ENCODE results near the gene CHML. TPM values are rescaled to one million over a fixed set of nuclear protein-coding genes. Genes with fewer than 3 reads are reported as not detected.

The CHML gene
- total RNA-seq, 1 donor from 2014 or later = 8.2 TPM

- intact Hi-C loops (cut with micrococcal nuclease) = no loop called here
- H3K4me1 ChIP-seq = no peaks in the 10 kb centered on the region
- TF ChIP-seq, protein P1, sequence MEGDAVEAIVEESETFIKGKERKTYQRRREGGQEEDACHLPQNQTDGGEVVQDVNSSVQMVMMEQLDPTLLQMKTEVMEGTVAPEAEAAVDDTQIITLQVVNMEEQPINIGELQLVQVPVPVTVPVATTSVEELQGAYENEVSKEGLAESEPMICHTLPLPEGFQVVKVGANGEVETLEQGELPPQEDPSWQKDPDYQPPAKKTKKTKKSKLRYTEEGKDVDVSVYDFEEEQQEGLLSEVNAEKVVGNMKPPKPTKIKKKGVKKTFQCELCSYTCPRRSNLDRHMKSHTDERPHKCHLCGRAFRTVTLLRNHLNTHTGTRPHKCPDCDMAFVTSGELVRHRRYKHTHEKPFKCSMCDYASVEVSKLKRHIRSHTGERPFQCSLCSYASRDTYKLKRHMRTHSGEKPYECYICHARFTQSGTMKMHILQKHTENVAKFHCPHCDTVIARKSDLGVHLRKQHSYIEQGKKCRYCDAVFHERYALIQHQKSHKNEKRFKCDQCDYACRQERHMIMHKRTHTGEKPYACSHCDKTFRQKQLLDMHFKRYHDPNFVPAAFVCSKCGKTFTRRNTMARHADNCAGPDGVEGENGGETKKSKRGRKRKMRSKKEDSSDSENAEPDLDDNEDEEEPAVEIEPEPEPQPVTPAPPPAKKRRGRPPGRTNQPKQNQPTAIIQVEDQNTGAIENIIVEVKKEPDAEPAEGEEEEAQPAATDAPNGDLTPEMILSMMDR (IDR thresholded peaks at IDR 0.05; ENCODE audit: borderline replicate concordance) = no peak
- H3K36me3 ChIP-seq = peaks cover 7% of the 10 kb centered on the region
- no peaks in the 10 kb centered on the region for H3K9me3 ChIP-seq (replicated peaks)
- H3K27ac ChIP-seq (replicated peaks) = no peak overlapping the region
- no peak for DNase-seq
- H3K27me3 ChIP-seq (ENCODE audit: low read depth) = no peaks in the 10 kb centered on the region
- no peak overlapping the region for H3K4me3 ChIP-seq
These were observed 49.5 kb downstream of the CHML start for GRCh38 chr1:241590719-241591118.

Other genes with a start within 250 kb of the CHML start
- 224 TPM for gene FH, start 120.6 kb downstream of the CHML start, total RNA-seq
- gene KMO, start 108.0 kb downstream of the CHML start, total RNA-seq = not detected
- gene OPN3, start within 50 bp of the CHML start, total RNA-seq = 6.1 TPM
- gene WDR64, start 11.9 kb upstream of the CHML start, total RNA-seq = not detected
- 0.44 TPM for gene EXO1, start 207.8 kb upstream of the CHML start, total RNA-seq

All from left ventricle myocardium inferior (tissue), 1 donor.